K562 (cell line): Measurements from ENCODE around the gene MICALL2. TPM values are rescaled to one million over a fixed set of nuclear protein-coding genes. Genes with fewer than 3 reads are reported as not detected.

Experiments used
- ATAC-seq: fragments of 200-7000 bp; cut with Tn5 transposase; 3 replicates; pipeline ENCODE4 v1.9.1; 2020; ENCODE audit warnings: moderate library complexity
- BruUV-seq: library from RNA; stranded (reverse); fragments of 400-500 nt; replicated peaks from 2 replicates; lab custom pipeline; 2021; lab: Mats Ljungman, UMichigan
- CTCF ChIA-PET: fragments of 300-600 bp; formaldehyde crosslinking; extraction: SDS; loops from one replicate; lab custom pipeline; 2021; ENCODE audit warnings: low intra/inter-chr PET ratio; lab: Yijun Ruan, JAX
- POLR2A ChIA-PET: fragments of 300-600, 350-650 bp; sonication (Branson Sonifier 250); formaldehyde crosslinking; extraction: SDS; loops from one replicate; lab custom pipeline; 2021; ENCODE audit warnings: antibody characterized with exemption, inconsistent platforms; lab: Yijun Ruan, JAX
- DNase-seq, 4 experiments: peaks; one replicate each; pipeline versions ENCODE4 v3.0.0 to v3.0.0-alpha.2; 2011 to 2018; ENCODE audit warnings: low spot score in 3 of 4, mixed read lengths in 3 of 4; ENCODE audit errors: extremely low read depth in 1 of 4
- FAIRE-seq: peaks from 2 replicates; lab custom pipeline; 2011; peaks lifted over from hg19 to GRCh38; lab: Jason Lieb, UNC
- H2AFZ ChIP-seq: 2 replicates; pipeline ENCODE4 v1.6.0; 2011; ENCODE audit warnings: low read depth, low read length, control low read depth, inconsistent platforms
- H3K27ac ChIP-seq: fragments of 200-600 bp; 3 replicates; pipeline ENCODE4 v1.8.0; 2011; ENCODE audit warnings: low read depth, mild to moderate bottlenecking, control low read depth, inconsistent platforms, low read length, moderate library complexity, mixed read lengths; ENCODE audit errors: extremely low read depth
- H3K27me3 ChIP-seq, 2 experiments: fragments of 300-600 bp in 1 of 2; 2 replicates in 1 of 2; 3 replicates in 1 of 2; pipeline versions ENCODE4 v1.6.0 to v1.8.0; 2011; ENCODE audit warnings: inconsistent platforms in 2 of 2, low read length in 2 of 2, mild to moderate bottlenecking in 1 of 2, mixed read lengths in 1 of 2, moderate library complexity in 1 of 2; ENCODE audit not compliant: control insufficient read depth in 2 of 2, insufficient read depth in 2 of 2
- H3K36me3 ChIP-seq: fragments of 300-600 bp; 3 replicates; pipeline ENCODE4 v1.8.0; 2011; ENCODE audit warnings: mild to moderate bottlenecking, low read length, inconsistent platforms; ENCODE audit not compliant: control insufficient read depth, insufficient read depth
- H3K4me1 ChIP-seq, 2 experiments: fragments of 200-600 bp in 1 of 2; replicated peaks in 1 of 2; 2 replicates in 1 of 2; 3 replicates in 1 of 2; pipeline versions ENCODE4 v1.5.1 to v1.8.0; 2011; ENCODE audit warnings: inconsistent platforms in 2 of 2, low read length in 2 of 2, mild to moderate bottlenecking in 1 of 2, mixed read lengths in 1 of 2, moderate library complexity in 1 of 2; ENCODE audit not compliant: control insufficient read depth in 2 of 2, insufficient read depth in 2 of 2
- H3K4me2 ChIP-seq: 2 replicates; pipeline ENCODE4 v1.6.1; 2011; ENCODE audit warnings: low read length, control low read depth, inconsistent platforms, mixed read lengths; ENCODE audit not compliant: insufficient read depth
- H3K4me3 ChIP-seq: fragments of 200-600 bp; sonication (generic), shearing (Covaris generic); 2 replicates; pipeline ENCODE4 v1.5.1; 2016; ENCODE audit warnings: control low read depth, inconsistent platforms
- H3K79me2 ChIP-seq: fragments of 200-600 bp; 3 replicates; pipeline ENCODE4 v1.8.0; 2011; ENCODE audit warnings: low read length, inconsistent platforms; ENCODE audit not compliant: control insufficient read depth, insufficient read depth
- H3K9ac ChIP-seq, 2 experiments: 2 replicates each; pipeline versions ENCODE4 v1.6.0 to v1.6.1; 2011; ENCODE audit warnings: low read depth in 2 of 2, low read length in 2 of 2, control low read depth in 1 of 2, inconsistent platforms in 1 of 2, mild to moderate bottlenecking in 1 of 2, mixed read lengths in 1 of 2; ENCODE audit not compliant: insufficient read depth in 1 of 2
- H3K9me1 ChIP-seq: one replicate; pipeline ENCODE4 v1.6.0; 2011; ENCODE audit warnings: inconsistent platforms, mild to moderate bottlenecking, low read length, moderate library complexity; ENCODE audit not compliant: control insufficient read depth, insufficient read depth
- H3K9me3 ChIP-seq: replicated peaks from 2 replicates; pipeline ENCODE4 v1.5.1; 2011; ENCODE audit warnings: low read depth, low read length, inconsistent platforms; ENCODE audit not compliant: control insufficient read depth, insufficient read depth
- H4K20me1 ChIP-seq: replicated peaks from 2 replicates; pipeline ENCODE4 v1.6.1; 2011; ENCODE audit warnings: low read length, inconsistent platforms, mixed read lengths; ENCODE audit not compliant: control insufficient read depth, insufficient read depth
- BHLHE40 ChIP-seq: IDR thresholded peaks from 2 replicates; pipeline ENCODE4 v1.6.1; 2011; ENCODE audit warnings: low read length, improper control_type of control experiment
- BRD9 ChIP-seq: fragments of 450-650 bp; IDR thresholded peaks from 2 replicates; pipeline ENCODE4 v1.6.1; 2018; ENCODE audit warnings: low read depth; ENCODE audit not compliant: partially characterized antibody
- RCOR1 ChIP-seq, 2 experiments: IDR thresholded peaks; 2 replicates each; pipeline ENCODE4 v1.6.1; 2012; ENCODE audit warnings: low read depth in 2 of 2, low read length in 2 of 2, borderline replicate concordance in 1 of 2, improper control_type of control experiment in 1 of 2
- WGBS: fragments of 100-300 bp; shearing (Covaris generic); methylation state at CpG from one replicate; pipeline ENCODE4 v1.1.6; 2016; ENCODE audit warnings: low coverage, mixed read lengths; ENCODE audit not compliant: insufficient coverage; ENCODE audit errors: missing lambda C conversion rate; 5-methylcytosine and 5-hydroxymethylcytosine counted together
- in situ Hi-C: fragments of 300-500 bp; cut with MboI; formaldehyde crosslinking; loops from 4 replicates; pipeline ENCODE4 v1.15.0; 2018; ENCODE audit warnings: inconsistent platforms, mixed read lengths
- intact Hi-C: fragments of 100-400 bp; cut with micrococcal nuclease; formaldehyde crosslinking; loops from 2 replicates; pipeline ENCODE4 v1.14.2; 2022
- polyA plus RNA-seq, 8 experiments: library from polyadenylated mRNA; depleted of rRNA in 4 of 8; stranded (reverse) in 5 of 8; unstranded in 3 of 8; fragments of >200 nt; fragmentation: Nextera tagmentation in 2 of 8; fragmentation: Illumina TruSeq in 1 of 8; extraction: Ambion mirVana in 2 of 8; extraction: Trizol in 1 of 8; gene quantifications; 2 replicates each; pipeline versions ENCODE4 v1.2.1 to v1.2.3, GENCODE V29; 2011 to 2014; ENCODE audit warnings: inconsistent platforms in 1 of 8, missing spikeins in 1 of 8
- total RNA-seq, 7 experiments: library from RNA; depleted of rRNA in 6 of 7; stranded (reverse); fragments of >200 nt in 6 of 7; fragmentation: Illumina TruSeq in 2 of 7; extraction: Trizol in 2 of 7; gene quantifications; 2 replicates each; pipeline versions ENCODE4 v1.2.1 to v1.2.3, GENCODE V29; 2011 to 2021; ENCODE audit warnings: low replicate concordance in 1 of 7

MICALL2 gene
- total and polyA plus RNA-seq, 9 of the 15 experiments (the other 6 are each of a cell fraction or from before 2014, with no cell fraction given) = 1.8 to 103 (median 17.0) TPM

- intact Hi-C loops = loop anchor here (2.0 kb wide), 1 partner anchor 43 kb away; no protein-coding TSS in a partner anchor
- WGBS = 32% methylated on average over 8 of the region's 22 CpGs
- CTCF ChIA-PET = interaction anchor here (0.6 to 2.2 kb wide), 4 partner anchors 206 to 438 kb away, joined by 3 to 13 read pairs (median 5); no protein-coding TSS in a partner anchor
These were observed 27.5 kb downstream of the MICALL2 start for GRCh38 chr7:1431634-1432380.

GRCh38 chr7:1431226-1431625, 28.0 kb downstream of the MICALL2 start:
- in situ Hi-C loops (loop anchor here (5.0 kb wide), 1 partner anchor 36 kb away; no protein-coding TSS in a partner anchor), intact Hi-C loops (no loop called here)
- ATAC-seq (peak; percentile 25), DNase-seq (no peak), FAIRE-seq (no peak)
- BruUV-seq = no TSS peak
- Histone ChIP-seq H3K9me1 (peaks cover 3% of the 10 kb centered on the region), H4K20me1 (peaks cover 12% of the 10 kb centered on the region; the same call in 1 of the 2 replicates), H3K36me3 (peaks cover 18% of the 10 kb centered on the region; the same call in 1 of the 3 replicates), H3K79me2 (no peaks in the 10 kb centered on the region), H2AFZ (no peak overlapping the region), H3K9me3 (no peaks in the 10 kb centered on the region), H3K27ac (no peak overlapping the region), H3K4me3 (no peak overlapping the region), H3K4me1 (peaks cover 6 to 63% of the 10 kb centered on the region in 2 experiments; a peak in 3 of 5 replicates), H3K4me2 (no peak overlapping the region), H3K9ac (no peak overlapping the region), H3K27me3 (no peaks in the 10 kb centered on the region)
- WGBS = 67% methylated on average over 10 of the region's 10 CpGs
- ChIA-PET POLR2A (no interaction called here), CTCF (interaction anchor here (2.2 kb wide), 1 partner anchor 206 kb away, joined by 13 read pairs; no protein-coding TSS in a partner anchor)
- TF ChIP-seq BRD9 = no peak

More at GRCh38 chr7:1431634-1432380, 27.5 kb downstream of the MICALL2 start:
- H3K4me2 ChIP-seq = no peak overlapping the region
- H3K9ac ChIP-seq = peak overlapping the region in 1 of 2 experiments; percentile 77; a peak in 1 of 4 replicates
- H3K36me3 ChIP-seq = peaks cover 24% of the 10 kb centered on the region; the same call in 1 of the 3 replicates
- no peak for DNase-seq
- H3K4me1 ChIP-seq = peaks cover 6 to 63% of the 10 kb centered on the region in 2 experiments; a peak in 3 of 5 replicates
- ATAC-seq = peak; percentile 11
- peaks cover 12% of the 10 kb centered on the region; the same call in 1 of the 2 replicates for H4K20me1 ChIP-seq
- BruUV-seq = no TSS peak
- POLR2A ChIA-PET = no interaction called here
- no peaks in the 10 kb centered on the region for H3K9me3 ChIP-seq
- no peak for TF ChIP-seq RCOR1 (IDR thresholded peaks at IDR 0.05; ENCODE audit: borderline replicate concordance in 1 of 2, low read depth in 2 of 2, low read length in 2 of 2)
- peak; percentile 62 for TF ChIP-seq BHLHE40
- peaks cover 3% of the 10 kb centered on the region for H3K9me1 ChIP-seq
- no peaks in the 10 kb centered on the region for H3K27me3 ChIP-seq
- in situ Hi-C loops = loop anchor here (5.0 kb wide), 1 partner anchor 35 kb away; no protein-coding TSS in a partner anchor
- H3K4me3 ChIP-seq = no peak overlapping the region
- H2AFZ ChIP-seq = no peak overlapping the region
- no peak overlapping the region for H3K27ac ChIP-seq
- no peaks in the 10 kb centered on the region for H3K79me2 ChIP-seq
- FAIRE-seq = no peak
